ENCODE results near the gene TMEM45B.
"Not testable (repeated sequence)": the region's sequence is repeated elsewhere in the genome, so short reads cannot be mapped to it uniquely, and the experiment has no call there.

TMEM45B gene

GRCh38 chr11:129815596-129816461, at the start of gene TMEM45B:
Gene TMEM45B, plus strand, starts transcription at chr11:129815848. Its CDS starts 36,635 bp downstream, at chr11:129852483.
- DNase-seq, result peak; percentile 35

DNA sequence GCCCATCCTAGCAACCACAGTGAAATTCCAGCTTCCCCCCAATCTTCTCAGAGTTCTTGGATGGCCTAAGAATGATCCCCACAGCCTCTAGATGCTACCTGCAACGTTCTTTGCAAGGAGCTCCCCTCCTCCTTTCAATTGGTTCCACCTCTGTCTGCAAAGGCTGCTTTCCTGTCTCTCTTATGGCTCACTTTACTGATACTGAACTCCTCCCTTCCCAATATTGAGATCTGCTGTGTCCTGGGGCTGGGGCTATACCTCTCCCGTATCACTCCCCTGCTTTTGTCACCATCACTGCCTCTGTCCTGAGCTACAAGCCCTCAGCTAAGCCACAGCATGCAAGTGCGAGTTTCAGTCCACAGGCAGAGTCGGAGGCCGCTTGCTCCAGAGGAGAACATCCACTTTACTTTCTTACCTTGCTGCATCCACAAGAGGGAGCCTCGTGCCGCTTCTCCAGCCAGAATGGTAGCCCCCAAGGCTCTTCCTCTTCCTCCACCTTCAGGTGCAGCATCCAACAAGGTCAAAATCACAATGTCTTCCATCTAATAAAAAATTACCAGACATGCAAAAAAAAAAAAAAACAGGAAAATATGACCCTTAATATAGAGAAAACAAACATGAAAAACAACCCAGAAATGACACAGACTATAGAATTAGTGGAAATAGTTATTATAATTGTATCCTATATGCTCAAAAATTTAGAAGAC, 48.6 kb upstream of the TMEM45B start:
- no peak for DNase-seq

GRCh38 chr11:129767827-129768226, 47.8 kb upstream of the TMEM45B start:
- no peak for DNase-seq

DNA sequence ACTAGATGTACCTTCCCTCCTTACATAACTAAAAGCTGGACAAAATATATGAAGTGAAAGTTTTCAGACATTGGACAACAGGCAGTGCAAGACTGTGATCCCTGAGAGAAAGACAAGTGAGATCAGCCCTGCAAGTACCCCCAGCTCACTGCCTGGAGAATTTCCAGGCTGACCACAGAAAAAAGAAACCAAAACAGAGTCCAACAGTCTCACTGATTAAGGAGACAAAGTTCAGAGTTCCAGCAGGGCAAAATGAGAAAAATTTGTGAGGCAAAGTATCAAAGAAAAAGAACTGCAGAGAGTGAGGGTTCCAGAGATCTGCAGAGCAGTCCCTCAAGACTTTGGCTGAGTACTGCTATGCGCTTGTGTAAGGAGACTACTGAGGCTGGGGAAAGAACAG, 47.3 kb upstream of the TMEM45B start:
- DNase-seq, result no peak

GRCh38 chr11:129769059-129769458, 46.6 kb upstream of the TMEM45B start:
- no peak for DNase-seq

GRCh38 chr11:129770993-129771392, 44.7 kb upstream of the TMEM45B start:
- DNase-seq, result no peak

GRCh38 chr11:129771456-129771855, 44.2 kb upstream of the TMEM45B start:
- not testable (repeated sequence) for DNase-seq

GRCh38 chr11:129778877-129779276, 36.8 kb upstream of the TMEM45B start:
- no peak for DNase-seq

GRCh38 chr11:129779342-129779741, 36.3 kb upstream of the TMEM45B start:
- DNase-seq, result no peak

DNA sequence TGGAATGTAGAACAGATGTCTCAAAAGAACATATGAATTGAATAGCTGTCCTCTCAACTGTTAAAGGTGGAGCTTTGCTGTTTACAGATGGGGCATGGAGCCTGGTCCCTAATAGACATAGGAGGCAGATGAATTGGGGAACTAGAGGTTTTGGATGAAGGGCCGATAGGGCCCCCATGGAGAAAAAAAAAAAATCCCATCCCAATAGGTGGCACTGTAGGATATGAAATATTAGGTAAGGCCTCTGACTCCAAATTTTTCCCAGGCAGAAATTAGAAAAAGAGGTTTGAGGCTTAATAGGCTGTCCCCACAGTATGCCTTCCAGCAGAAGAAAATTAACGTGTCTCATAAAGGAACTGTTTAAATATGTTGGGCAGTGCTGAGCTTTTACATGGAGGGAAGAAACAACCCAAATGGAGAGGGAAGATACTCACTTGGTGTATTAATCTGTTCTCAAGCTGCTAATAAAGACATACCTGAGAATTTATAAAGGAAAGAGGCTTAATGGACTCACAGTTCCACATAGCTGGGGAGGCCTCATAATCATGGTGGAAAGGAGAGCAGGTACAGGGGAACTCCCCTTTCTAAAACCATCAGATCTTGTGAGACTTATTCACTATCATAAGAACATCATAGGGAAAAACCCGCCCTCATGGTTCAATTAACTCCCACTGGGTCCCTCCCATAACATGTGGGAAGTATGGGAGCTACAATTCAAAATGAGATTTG, 30.1 kb upstream of the TMEM45B start:
- peak; percentile 1 for DNase-seq

DNA sequence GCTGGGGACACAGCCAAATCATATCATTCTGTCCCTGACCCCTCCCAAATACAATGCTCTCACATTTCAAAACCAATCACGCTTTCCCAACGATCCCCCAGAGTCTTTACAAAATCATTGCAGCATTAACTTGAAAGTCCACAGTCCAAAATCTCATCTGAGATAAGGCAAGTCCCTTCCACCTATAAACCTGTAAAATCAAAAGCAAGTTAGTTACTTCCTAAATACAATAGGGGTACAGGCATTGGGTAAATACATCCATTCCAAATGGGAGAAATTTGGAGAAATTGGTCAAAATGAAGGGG, 29.6 kb upstream of the TMEM45B start:
- DNase-seq, result not testable (repeated sequence)

DNA sequence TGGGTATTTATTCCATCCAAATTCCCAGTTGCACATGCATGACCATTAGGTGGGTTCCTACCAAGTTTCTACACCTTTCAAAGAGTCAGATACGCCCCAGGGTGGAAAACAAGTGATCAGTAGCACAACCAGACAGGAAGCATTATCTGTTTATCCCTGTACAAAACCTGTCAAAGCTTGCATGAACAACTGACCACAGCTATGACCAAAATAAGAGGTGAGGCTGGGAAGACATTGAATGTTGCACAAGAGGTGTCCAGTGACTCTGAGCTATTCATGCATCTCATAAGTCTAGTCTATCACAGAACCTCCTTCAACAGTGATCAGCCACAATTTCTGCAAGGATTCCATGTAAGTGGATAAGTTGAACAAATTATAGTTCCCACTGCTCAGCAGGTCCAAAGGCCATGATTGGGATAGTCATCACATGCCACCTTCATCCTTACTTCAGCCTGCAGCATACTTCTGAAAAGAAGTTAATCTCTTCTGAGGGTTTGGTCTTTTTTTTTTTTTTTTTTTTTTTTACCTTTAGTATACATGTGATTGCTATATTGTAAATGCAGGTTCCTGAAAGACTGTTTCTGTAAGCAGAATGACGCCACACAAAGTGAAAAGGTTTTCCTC, 28.0 kb upstream of the TMEM45B start:
- no peak for DNase-seq

DNA sequence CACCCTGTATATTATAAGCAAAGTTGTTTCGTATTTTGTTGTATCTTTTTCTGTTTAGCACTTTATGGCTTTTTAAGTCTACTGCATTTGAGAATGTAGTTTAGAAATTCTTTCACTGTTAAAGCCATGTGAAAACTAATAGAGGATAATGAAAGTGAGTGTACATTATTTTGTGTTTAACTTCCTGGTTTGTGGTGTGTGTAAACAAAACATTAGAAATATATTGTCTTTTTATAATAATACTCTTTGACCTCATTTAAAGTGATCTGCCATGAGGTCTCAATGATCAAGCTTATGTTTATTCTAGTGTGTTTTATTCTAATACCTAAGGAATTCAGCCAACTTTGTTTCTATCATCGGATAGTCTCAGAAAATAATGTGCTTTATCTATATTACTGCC, 27.4 kb upstream of the TMEM45B start:
- no peak for DNase-seq

DNA sequence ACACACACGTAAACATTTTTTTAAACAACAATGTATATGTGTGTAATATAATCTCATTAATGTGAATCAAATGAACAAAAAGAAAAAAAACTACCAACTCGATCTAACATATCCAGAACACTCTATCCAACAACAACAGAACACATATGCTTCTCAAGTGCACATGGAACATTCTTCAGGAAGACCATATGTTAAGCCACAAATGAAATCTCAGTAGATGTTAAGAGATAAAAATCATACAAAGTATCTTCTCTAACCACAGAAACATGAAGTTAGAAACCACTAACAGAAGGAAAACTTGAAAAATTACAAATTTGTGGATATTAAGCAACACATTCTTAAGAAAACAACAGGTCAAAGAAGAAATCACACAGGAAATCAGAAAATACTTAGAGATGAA, 25.5 kb upstream of the TMEM45B start:
- DNase-seq, result no peak

DNA sequence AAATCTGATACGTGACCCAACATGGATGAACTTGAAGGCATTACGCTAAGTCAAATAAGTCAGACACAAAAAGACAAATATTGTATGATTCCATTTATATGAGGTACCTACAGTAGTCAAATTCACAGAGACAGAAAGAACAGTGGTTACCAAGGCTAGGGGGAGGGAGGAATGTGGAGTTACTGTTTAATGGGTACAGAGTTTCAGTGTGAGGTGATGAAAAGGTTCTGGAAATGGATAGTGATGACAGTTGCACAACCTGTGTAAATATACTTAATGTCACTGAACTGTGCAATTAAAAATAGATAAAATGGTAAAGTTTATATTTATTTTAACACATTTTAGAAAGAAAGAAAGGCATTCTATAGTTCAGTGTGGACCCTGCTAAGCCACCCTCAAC, 24.1 kb upstream of the TMEM45B start:
- DNase-seq, result no peak

- DNase-seq, result no peak
Observed at GRCh38 chr11:129792663-129793062, 23.0 kb upstream of the TMEM45B start.

DNA sequence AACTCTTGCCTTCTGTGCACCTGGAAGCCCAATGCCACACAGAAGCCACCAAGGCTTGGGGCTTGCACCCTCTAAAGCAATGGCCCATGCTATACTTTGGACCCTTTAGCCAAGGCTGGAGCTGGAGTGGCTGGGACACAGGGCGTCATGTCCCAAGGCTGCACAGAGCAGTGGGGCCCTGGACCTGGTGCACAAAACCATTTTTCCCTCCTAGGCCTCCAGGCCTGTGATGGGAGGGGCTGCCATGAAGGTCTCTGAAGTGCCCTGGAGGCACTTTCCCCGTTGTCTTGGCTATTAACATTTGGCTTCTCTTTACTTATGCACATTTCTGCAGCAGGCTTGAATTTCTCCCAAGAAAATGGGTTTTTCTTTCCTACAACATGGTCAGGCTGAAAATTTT, 20.6 kb upstream of the TMEM45B start:
- no peak for DNase-seq

DNA sequence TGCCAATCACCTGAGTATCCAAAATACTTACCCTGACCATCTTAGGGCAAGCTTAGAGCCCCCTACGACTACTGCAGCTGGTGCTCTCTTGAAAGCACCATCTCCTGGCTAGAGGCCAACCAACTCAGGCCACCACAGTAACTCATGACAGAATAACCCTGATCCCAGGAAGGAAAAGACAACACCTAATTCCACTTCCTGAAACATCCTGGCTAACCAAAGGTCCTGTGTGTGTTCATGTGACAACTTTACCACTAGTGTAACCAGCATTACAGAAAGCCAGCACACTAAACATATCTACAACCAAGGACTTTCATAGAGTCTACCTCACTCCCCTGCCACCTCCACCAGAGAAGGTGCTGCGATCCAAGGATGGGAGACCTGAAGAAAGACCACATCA, 17.4 kb upstream of the TMEM45B start:
- DNase-seq, result no peak

DNA sequence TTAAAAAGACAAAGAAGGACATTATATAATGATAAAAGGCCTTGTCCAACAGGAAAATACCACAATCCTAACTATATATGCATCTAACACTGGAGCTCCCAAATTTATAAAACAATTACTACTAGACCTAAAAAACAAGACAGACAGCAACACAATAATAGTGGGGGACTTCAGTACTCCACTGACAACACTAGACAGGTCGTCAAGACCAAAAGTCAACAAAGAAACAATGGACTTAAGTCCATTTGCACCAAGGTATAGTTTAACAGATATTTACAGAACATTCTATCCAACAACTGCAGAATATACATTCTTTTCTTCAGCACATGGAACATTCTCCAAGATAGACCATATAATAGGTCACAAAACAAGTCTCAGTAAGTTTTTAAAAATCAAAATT, 15.5 kb upstream of the TMEM45B start:
- DNase-seq, result not testable (repeated sequence)

- no peak for DNase-seq
Observed at GRCh38 chr11:129800655-129801054, 15.0 kb upstream of the TMEM45B start.

GRCh38 chr11:129803533-129803932, 12.1 kb upstream of the TMEM45B start:
- DNase-seq, result no peak

DNA sequence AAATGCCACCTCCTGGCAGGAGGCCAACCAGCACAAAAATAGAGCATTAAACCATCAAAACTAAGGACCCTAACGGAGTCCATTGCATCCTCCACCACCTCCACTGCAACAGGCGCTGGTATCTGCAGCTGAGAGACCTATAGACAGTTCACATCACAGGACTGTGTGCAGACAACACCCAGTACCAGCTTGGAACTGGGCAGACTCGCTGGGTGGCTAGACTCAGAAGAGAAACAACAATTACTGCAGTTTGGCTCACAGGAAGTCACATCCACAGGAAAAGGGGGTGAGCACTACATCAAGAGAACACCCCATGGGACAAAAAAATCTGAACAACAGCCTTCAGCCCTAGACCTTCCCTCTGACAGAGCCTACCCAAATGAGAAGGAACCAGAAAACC, 11.6 kb upstream of the TMEM45B start:
- no peak for DNase-seq

- not testable (repeated sequence) for DNase-seq
Observed at GRCh38 chr11:129808241-129808640, 7.4 kb upstream of the TMEM45B start.
